IPS-11a (cell line): Measurements from ENCODE around the gene PABPN1L.

ENCODE experiments used
- H3K4me3 ChIP-seq: one replicate; pipeline ENCODE4 v1.5.1; 2013; ENCODE audit warnings: low read depth, low read length, control low read depth

The PABPN1L gene

DNA sequence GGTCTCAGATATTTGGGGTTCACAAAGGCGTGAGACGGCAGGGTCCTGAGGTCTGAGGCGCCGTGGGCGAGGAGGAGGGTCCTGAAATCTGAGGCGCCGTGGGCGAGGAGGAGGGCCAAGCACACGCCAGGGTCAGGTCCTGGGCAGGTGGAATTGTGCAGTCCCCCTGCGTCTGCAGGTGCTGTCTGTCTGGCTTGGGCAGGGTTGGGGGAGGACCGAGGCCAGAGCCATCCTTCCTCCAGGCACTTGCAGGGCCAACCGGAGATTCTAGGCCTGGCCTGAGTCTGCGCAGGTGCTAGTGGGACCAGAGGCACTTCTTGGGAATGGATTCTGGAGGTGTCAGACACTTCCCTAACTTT, 52.3 kb downstream of the PABPN1L start:
- H3K4me3 ChIP-seq, result no peak overlapping the region
